ENCODE measurements around the gene NACAD.

Gene NACAD

GRCh38 chr7:45073786-45074527 lies 14.8 kb downstream of the NACAD start:
- DNase-seq (ENCODE audit: low read depth in 3 of 3) = no peak

DNA sequence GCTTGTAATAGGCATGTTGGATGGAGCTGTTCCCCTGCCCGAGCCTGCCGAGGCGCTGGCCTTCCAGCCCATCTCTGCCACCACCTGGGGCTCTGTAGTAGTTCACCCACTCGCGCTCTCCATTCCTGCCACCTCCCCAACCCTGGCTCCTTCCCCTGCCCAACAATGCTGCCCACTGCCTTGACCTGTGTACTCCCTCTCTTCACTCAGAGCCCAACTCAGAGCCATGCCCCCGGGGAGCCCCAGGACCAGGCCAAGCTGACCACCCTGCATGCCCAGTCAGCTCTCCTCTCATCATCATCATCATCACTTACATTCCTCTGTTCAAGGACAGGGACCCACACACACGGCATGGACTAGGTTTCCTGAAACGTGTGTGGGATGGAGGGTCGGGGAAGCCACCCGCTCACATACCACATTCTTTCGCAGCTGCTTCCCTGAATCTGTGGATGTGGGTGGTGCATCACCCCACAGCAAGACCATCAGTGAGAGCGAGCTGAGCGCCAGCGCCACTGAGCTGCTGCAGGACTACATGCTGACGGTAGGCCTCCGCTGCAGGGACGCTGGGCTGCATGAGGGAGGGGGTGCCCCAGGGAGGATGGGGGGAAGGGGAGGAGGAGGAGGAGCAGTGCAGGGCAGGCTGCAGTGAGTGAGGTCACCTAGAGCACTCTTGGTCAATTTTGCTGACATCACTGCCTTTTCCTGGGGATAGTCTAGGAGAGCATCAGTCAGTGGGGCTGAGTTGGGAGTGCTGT lies 15.6 kb downstream of the NACAD start:
- DNase-seq (ENCODE audit: low read depth in 3 of 3) = no peak

DNA sequence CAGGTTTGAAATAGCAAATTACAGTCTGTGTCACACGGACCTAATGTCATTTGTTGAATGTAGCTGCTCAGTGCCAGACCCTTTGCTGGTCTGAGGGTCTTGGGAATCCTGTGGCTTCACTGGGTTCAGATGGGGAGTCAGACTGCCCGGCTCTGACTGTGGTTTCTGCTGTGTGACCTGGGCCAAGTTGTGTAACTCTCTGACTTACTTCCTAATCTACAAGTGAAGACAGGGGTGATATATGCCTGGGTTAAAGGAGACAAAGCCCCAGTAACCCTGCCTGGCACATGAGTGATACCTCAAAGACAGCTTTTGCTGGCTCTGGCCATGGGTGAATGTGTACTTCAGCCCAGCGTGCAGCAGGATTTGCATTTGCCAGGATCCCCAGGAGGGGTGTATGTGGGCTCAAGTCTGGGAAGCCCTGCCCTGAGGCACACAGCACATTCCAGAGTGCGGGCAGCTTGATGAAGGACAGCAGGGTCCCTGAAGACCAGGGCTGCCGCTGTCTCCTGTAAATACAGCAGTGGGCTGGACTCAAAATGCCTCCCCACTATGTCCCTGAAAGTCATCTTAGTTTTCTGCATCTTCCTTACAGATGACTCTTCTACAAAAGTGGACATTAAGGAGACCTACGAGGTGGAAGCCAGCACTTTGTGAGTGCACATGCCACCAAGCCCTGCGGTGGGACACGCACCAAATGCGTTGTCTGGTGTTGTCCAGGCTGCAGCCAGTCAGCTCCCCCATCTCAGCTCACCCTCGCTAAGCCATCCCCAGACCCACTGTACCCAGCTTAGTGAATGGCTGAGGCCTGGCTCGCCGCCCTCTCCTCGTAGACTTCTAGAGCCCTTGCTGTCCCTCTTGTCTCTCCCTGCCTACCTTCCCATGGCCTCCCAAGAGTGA lies 16.4 kb downstream of the NACAD start:
- no peak for DNase-seq (ENCODE audit: low read depth in 3 of 3)

DNA sequence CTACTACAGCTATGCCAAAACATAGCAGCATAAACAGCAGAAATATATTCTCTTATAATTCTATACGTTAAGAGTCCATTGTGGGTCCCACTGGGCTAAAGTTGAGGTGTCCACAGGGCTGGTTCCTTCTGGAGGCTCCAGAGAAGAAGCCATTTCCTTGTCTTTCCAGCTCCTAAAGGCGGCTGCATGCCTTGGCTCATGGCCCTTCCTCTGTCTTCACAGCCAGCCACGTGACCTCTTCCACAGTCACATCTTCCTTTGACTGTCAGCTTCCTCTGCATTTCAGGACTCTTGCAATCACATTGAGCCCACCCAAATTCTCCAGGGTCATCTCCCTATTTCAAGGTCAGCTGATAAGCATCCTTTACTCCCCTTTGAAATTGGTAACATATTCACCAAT lies 17.2 kb downstream of the NACAD start:
- no peak for DNase-seq (ENCODE audit: low read depth in 3 of 3)

DNA sequence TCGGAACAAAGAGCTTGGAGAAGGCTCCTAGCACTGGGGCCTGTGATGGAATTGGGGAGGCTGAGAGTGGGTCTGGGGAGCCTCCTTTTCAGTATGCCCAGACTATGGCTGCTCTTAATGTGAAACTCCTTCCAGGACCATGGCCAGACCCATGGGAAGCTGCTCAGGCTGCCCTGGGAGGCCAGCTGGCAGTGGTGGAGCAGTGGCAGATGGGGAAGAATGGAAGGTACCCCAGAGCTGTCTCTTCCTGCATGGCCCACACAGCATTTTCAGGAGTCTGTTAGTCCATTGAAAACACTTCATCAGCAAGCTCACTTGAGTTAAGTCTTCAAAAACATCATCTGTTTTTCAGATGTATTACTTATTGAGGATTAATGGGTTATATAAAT lies 18.5 kb downstream of the NACAD start:
- no peak for DNase-seq (ENCODE audit: low read depth in 3 of 3)

GRCh38 chr7:45069444-45070253 lies 19.1 kb downstream of the NACAD start:
- DNase-seq (ENCODE audit: low read depth in 3 of 3) = no peak

DNA sequence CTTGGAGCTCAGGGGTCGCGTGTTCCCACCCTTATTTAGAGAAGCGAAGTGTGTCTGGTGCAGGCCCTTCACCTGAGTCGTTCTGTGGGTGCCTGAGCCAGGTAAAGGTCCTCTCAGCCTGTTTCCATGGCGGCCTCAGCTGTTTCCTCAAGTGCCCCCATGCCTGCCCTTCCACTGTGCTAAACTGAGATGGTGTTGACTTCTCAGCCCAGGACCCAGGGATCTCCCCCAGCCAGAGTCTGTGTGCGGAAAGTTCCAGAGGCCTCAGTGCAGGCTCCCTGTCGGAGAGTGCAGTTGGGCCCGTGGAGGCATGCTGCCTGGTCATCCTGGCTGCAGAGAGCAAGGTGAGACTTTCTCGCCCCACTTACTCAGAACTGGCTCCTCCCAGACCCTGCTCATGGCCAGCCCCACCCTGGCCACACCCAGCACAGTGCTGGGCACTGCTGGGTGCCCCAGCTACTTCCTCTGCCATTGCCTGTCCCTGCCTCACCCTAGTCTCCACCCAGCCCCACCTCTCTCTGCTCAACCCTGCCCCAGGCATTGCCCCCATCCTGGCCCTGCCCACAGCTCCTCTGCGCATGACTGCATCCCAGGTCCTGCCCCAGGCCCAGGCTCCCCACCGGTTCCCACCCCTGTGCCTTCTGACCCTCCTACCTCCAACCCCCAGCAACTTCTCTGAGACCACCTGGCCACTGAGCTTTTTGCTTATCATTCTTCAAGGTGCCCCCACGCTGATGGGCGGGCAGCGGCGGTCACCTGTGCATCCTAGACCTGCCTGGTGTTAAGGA lies 20.3 kb downstream of the NACAD start:
- no peak for DNase-seq (ENCODE audit: low read depth in 3 of 3)

DNA sequence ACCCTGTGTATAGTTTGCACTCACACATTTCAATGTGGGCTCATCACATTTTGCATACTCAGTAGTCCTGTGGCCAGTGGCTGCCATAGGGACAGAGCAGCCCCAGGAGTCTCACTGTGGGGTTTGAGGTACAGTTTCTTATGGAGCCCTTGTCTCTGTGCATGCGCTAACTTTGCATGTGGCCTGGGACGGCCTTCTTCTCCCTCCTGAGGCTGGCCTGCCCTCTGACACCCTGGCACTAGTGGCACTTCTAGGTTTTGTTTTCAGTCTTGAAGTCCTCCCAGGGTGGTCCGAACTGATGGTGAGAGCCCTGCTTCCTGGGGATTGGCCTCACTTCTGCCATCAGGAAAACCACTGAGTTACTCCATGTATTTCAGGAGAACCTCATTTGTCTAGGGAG lies 21.2 kb downstream of the NACAD start:
- DNase-seq (ENCODE audit: low read depth in 3 of 3) = no peak

DNA sequence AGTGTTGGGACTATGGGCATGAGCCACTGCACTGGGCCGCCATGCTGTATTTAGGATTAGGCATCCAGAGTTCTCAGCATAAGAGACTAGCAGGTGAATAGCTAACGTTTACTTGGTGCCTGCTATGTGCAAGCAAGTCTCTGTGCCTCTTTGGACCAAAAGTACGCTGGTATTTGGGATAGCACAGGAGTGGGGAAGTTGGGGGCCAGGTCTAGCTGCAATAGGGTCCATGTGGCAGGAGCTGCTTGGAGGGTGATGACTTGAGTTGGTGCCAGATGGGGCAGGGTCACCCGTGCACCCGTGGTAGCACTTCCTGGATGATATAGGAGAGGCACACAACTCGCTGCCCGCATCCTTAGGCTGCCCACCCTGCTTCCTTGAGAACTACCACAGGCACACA lies 22.4 kb downstream of the NACAD start:
- DNase-seq (ENCODE audit: low read depth in 3 of 3) = no peak

DNA sequence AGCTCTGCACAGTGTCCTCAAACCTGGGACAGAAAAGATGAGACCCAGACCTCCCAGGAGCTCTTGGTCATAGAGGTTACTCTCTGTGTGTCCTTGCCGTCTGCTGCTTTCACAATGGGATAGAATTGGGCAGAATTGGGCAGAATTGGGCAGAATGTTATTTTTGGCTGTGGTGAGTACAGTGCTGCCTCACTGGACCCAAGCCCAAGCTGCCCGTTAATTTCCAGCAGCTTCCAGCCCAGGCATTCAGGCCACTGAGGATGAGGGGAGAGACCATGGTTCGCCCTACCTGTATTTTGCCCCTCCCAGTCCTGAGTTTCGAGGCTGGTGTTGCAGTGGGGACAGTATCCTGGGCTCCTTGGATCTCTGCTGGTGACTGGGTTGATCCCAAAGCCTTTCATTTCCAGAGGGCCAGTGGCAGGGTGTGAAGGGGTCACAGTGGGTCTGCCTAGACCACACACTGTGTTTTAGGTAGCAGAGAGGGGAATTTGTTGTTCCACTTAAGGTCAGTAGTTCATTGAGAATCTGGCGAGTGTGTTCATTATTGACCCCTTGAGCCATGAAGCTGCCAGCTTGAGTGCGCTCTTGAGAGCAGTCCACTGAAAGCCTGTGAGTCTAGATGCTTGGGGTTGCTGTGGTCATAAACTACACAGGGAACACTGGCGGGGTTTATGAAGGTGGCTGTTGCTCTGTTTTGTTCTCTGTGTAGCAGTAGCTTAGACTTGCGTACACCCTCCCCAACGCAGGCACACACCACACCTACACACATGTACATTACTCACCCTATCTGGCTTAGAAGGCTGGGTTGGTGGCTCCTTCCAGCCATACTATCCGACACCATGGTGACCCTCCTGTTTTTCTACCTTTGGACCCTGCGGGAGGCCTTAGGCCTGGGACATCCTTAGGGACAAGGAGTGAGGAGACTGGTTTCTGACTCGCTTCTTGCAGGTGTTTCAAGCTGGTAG lies 23.5 kb downstream of the NACAD start:
- no peak for DNase-seq (ENCODE audit: low read depth in 3 of 3)

- DNase-seq (ENCODE audit: low read depth in 3 of 3) = no peak
These were observed 24.6 kb downstream of the NACAD start for GRCh38 chr7:45064047-45064725.

- no peak for DNase-seq (ENCODE audit: low read depth in 3 of 3)
These were observed 26.9 kb downstream of the NACAD start for GRCh38 chr7:45061806-45062425.

DNA sequence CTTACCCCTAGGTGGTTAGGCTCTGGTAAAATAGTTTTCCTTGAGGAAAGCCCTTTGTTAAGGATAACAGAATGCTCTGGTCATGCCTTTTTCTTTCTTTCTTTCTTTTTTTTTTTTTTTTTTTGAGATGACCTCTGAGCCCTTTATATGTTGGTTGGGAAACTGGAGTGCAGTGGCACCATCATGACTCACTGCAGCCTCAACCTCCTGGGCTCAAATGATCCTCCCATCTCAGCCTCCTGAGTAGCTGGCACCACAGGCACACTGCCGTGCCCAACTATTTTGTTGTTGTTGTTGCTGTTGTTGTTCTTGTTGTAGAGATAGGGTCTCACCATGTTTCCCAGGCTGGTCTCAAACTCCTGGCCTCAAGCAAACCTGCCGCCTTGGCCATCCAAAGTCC lies 27.4 kb downstream of the NACAD start:
- DNase-seq (ENCODE audit: low read depth in 3 of 3) = no peak

- DNase-seq (ENCODE audit: low read depth in 3 of 3) = no peak
These were observed 28.5 kb downstream of the NACAD start for GRCh38 chr7:45060295-45060694.

DNA sequence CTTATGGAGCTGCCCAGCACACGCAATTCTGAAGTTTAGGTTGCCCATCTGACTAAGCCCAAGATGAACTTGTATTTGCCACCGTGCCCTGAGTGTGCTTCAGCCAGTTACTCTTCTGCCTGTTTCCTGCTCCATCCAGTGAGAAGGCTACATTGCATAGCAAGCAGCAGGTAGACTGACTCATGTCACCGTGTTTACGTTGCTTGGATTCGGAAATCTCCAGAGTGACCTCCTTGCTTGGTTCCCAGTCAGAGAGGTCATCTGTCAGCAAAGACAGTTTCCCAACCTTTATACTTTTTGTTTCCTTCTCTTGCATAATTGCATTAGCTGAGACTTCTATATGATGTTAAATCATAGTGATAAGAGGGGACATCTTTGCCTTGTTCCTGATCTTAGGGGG lies 30.9 kb downstream of the NACAD start:
- no peak for DNase-seq (ENCODE audit: low read depth in 3 of 3)

DNA sequence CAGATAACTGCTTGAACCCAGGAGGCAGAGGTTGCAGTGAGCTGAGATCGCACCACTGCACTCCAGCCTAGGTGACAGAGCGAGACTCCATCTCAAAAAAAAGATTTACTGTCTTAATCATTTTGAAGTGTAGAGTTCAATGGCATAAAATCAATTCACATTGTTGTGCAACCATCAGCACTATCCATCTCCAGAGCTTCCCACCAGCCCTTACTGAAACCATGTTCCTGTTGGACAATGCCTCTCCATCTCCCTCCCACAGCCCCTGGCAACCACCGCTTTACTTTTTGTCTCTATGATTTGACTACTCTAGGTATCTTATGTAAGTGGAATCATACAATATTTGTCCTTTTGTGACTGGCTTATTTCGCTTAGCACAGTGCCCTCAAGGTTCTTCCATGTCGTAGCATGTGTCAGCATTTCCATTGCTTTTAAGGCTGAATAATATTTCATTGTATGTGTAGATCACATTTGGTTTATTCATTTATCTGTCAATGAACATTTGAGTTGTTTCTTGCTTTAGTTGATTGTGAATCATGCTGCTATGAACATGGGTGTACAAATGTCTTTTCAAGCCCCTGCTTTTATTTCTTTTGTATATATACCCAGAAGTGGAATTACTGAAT lies 33.1 kb downstream of the NACAD start:
- no peak for DNase-seq (ENCODE audit: low read depth in 3 of 3)

GRCh38 chr7:45055016-45055415 lies 33.8 kb downstream of the NACAD start:
- DNase-seq (ENCODE audit: low read depth in 3 of 3) = no peak

GRCh38 chr7:45054442-45054841 lies 34.3 kb downstream of the NACAD start:
- DNase-seq (ENCODE audit: low read depth in 3 of 3) = no peak
